Ishikawa (cell line): ENCODE results near the gene TNFAIP1.

Experiments used
- CEBPB ChIP-seq: IDR thresholded peaks from 2 replicates; pipeline ENCODE4 v1.6.1; 2012
- CREB1 ChIP-seq: IDR thresholded peaks from 2 replicates; pipeline ENCODE4 v1.6.1; 2012; ENCODE audit warnings: low read depth
- EGR1 ChIP-seq: IDR thresholded peaks from 2 replicates; pipeline ENCODE4 v1.6.1; 2012
- EP300 ChIP-seq: IDR thresholded peaks from 2 replicates; pipeline ENCODE4 v1.6.1; 2012; ENCODE audit warnings: borderline replicate concordance
- FOXM1 ChIP-seq: IDR thresholded peaks from 2 replicates; pipeline ENCODE4 v1.6.1; 2012; ENCODE audit warnings: low read depth, borderline replicate concordance
- MAX ChIP-seq: IDR thresholded peaks from 2 replicates; pipeline ENCODE4 v1.6.1; 2012
- NFIC ChIP-seq: IDR thresholded peaks from 2 replicates; pipeline ENCODE4 v1.6.1; 2012
- RAD21 ChIP-seq: IDR thresholded peaks from 2 replicates; pipeline ENCODE4 v1.6.1; 2012; ENCODE audit warnings: low read depth
- REST ChIP-seq: IDR thresholded peaks from 2 replicates; pipeline ENCODE4 v1.6.1; 2012; ENCODE audit warnings: low read depth, mild to moderate bottlenecking
- TAF1 ChIP-seq: IDR thresholded peaks from 2 replicates; pipeline ENCODE4 v1.6.1; 2012; ENCODE audit warnings: low read depth, mild to moderate bottlenecking
- TCF12 ChIP-seq: IDR thresholded peaks from 2 replicates; pipeline ENCODE4 v1.6.1; 2012; ENCODE audit warnings: low read depth
- TEAD4 ChIP-seq: IDR thresholded peaks from 2 replicates; pipeline ENCODE4 v1.6.1; 2012
- YY1 ChIP-seq: IDR thresholded peaks from 2 replicates; pipeline ENCODE4 v1.6.1; 2012; ENCODE audit warnings: low read depth
- ZBTB7A ChIP-seq: IDR thresholded peaks from 2 replicates; pipeline ENCODE4 v1.6.1; 2012; ENCODE audit warnings: low read depth
- TF ChIP-seq, protein P1 (sequence below): IDR thresholded peaks from 2 replicates; pipeline ENCODE4 v1.6.1; 2012

Gene TNFAIP1

DNA sequence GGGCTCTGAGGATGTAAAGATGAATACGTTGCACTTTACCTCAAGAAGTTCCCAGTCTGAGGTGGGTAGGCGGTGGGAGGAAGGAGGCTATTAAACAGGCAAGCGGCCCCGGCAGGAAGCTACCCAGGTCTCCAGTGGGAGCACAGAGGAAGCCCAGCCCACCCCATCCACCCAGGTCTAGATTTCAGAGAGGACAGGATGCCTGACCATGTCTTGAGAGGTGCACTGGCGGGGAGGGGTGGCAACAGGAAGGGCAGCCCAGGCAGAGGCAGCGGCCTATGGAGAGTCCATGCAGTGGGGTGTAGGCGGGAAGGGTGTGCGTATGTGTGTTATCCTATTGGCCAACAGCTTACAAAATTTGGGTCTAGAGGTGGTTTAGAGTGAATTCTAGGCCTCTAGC lies 49.8 kb downstream of the TNFAIP1 start:
- TF ChIP-seq REST (no peak), TEAD4 (no peak), EP300 (no peak), TCF12 (no peak), FOXM1 (no peak), MAX (no peak), YY1 (no peak), RAD21 (no peak), CREB1 (no peak), NFIC (no peak), CEBPB (no peak)

GRCh38 chr17:28386391-28386790 lies 50.8 kb downstream of the TNFAIP1 start:
- no peak for TF ChIP-seq NFIC
- TF ChIP-seq MAX = no peak
- no peak for TF ChIP-seq TEAD4
- TF ChIP-seq CEBPB = no peak
- no peak for TF ChIP-seq CREB1
- TF ChIP-seq TAF1 = no peak
- no peak for TF ChIP-seq YY1
- TF ChIP-seq, protein P1, sequence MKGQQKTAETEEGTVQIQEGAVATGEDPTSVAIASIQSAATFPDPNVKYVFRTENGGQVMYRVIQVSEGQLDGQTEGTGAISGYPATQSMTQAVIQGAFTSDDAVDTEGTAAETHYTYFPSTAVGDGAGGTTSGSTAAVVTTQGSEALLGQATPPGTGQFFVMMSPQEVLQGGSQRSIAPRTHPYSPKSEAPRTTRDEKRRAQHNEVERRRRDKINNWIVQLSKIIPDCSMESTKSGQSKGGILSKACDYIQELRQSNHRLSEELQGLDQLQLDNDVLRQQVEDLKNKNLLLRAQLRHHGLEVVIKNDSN = no peak

DNA sequence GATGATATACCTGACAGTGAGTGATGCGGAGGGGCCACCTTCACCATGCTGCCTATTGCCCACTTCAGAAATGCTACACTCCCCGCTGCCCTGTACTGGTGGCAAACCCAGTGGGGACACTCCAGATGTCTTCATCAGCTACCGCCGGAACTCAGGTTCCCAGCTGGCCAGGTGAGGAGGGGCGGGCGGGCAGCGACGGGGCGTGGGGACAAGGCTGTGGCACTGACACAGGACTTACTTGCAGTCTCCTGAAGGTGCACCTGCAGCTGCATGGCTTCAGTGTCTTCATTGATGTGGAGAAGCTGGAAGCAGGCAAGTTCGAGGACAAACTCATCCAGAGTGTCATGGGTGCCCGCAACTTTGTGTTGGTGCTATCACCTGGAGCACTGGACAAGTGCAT lies 52.5 kb downstream of the TNFAIP1 start:
- TF ChIP-seq MAX (no peak), ZBTB7A (no peak), FOXM1 (no peak), TEAD4 (no peak)

GRCh38 chr17:28390141-28390540 lies 54.6 kb downstream of the TNFAIP1 start:
- TF ChIP-seq EGR1 = no peak
- TF ChIP-seq EP300 = no peak
- no peak for TF ChIP-seq TCF12
- TF ChIP-seq CREB1 = no peak
- no peak for TF ChIP-seq ZBTB7A
- no peak for TF ChIP-seq YY1
- TF ChIP-seq, protein P1 = no peak
- TF ChIP-seq REST = no peak
- TF ChIP-seq RAD21 = no peak
- no peak for TF ChIP-seq MAX
- TF ChIP-seq CEBPB = no peak
- TF ChIP-seq NFIC = no peak
- no peak for TF ChIP-seq TEAD4
- TF ChIP-seq FOXM1 = no peak
- no peak for TF ChIP-seq TAF1

- TF ChIP-seq CEBPB (no peak), TEAD4 (no peak), TAF1 (no peak), FOXM1 (no peak), YY1 (no peak), NFIC (no peak), REST (no peak), EGR1 (no peak), ZBTB7A (no peak), RAD21 (no peak), EP300 (no peak), CREB1 (no peak), TCF12 (no peak), MAX (no peak)
- TF ChIP-seq, protein P1 = no peak
Measured at GRCh38 chr17:28390563-28390962, 55.0 kb downstream of the TNFAIP1 start.
